ENCODE results near the gene RBBP5. TPM values are rescaled to one million over a fixed set of nuclear protein-coding genes. Genes with fewer than 3 reads are reported as not detected.

Gene RBBP5
- total RNA-seq, 1 donor from 2014 or later = 23.4 TPM

- FAIRE-seq (peak; percentile 60), DNase-seq (ENCODE audit: low read depth) (peak; percentile 52)
- no peak for TF ChIP-seq CTCF (IDR thresholded peaks at IDR 0.05; ENCODE audit: insufficient read depth, low read length, severe bottlenecking)
- H3K36me3 ChIP-seq (ENCODE audit: control insufficient read depth, insufficient read depth, low read length) = no peaks in the 10 kb centered on the region
- H3K4me3 ChIP-seq (ENCODE audit: low read depth, low read length) = no peak overlapping the region
- H3K27me3 ChIP-seq (ENCODE audit: control insufficient read depth, insufficient read depth, low read length) = peaks cover 1% of the 10 kb centered on the region
Observed at GRCh38 chr1:205072881-205073280, 48.9 kb downstream of the RBBP5 start.

- FAIRE-seq (no peak), DNase-seq (ENCODE audit: low read depth) (no peak)
- H3K27me3 ChIP-seq (ENCODE audit: control insufficient read depth, insufficient read depth, low read length) = peaks cover 1% of the 10 kb centered on the region
- no peaks in the 10 kb centered on the region for H3K36me3 ChIP-seq (ENCODE audit: control insufficient read depth, insufficient read depth, low read length)
- H3K4me3 ChIP-seq (ENCODE audit: low read depth, low read length) = no peak overlapping the region
- no peak for TF ChIP-seq CTCF (IDR thresholded peaks at IDR 0.05; ENCODE audit: insufficient read depth, low read length, severe bottlenecking)
Observed at GRCh38 chr1:205072286-205072685, 49.5 kb downstream of the RBBP5 start.

GRCh38 chr1:205071801-205072200, 50.0 kb downstream of the RBBP5 start:
- no peak overlapping the region for H3K4me3 ChIP-seq (ENCODE audit: low read depth, low read length)
- H3K36me3 ChIP-seq (ENCODE audit: control insufficient read depth, insufficient read depth, low read length) = no peaks in the 10 kb centered on the region
- FAIRE-seq = no peak
- no peak for TF ChIP-seq CTCF (IDR thresholded peaks at IDR 0.05; ENCODE audit: insufficient read depth, low read length, severe bottlenecking)
- peaks cover 1% of the 10 kb centered on the region for H3K27me3 ChIP-seq (ENCODE audit: control insufficient read depth, insufficient read depth, low read length)
- no peak for DNase-seq (ENCODE audit: low read depth)

GRCh38 chr1:205071028-205071409, 50.8 kb downstream of the RBBP5 start:
- DNase-seq (ENCODE audit: low read depth) (no peak), FAIRE-seq (no peak)
- peaks cover 3% of the 10 kb centered on the region for H3K27me3 ChIP-seq (ENCODE audit: control insufficient read depth, insufficient read depth, low read length)
- H3K4me3 ChIP-seq (ENCODE audit: low read depth, low read length) = no peak overlapping the region
- H3K36me3 ChIP-seq (ENCODE audit: control insufficient read depth, insufficient read depth, low read length) = no peaks in the 10 kb centered on the region
- TF ChIP-seq CTCF (IDR thresholded peaks at IDR 0.05; ENCODE audit: insufficient read depth, low read length, severe bottlenecking) = no peak

GRCh38 chr1:205069371-205070125, 52.2 kb downstream of the RBBP5 start:
- Histone ChIP-seq H3K27me3 (ENCODE audit: control insufficient read depth, insufficient read depth, low read length) (peaks cover 3% of the 10 kb centered on the region), H3K4me3 (ENCODE audit: low read depth, low read length) (no peak overlapping the region), H3K36me3 (ENCODE audit: control insufficient read depth, insufficient read depth, low read length) (no peaks in the 10 kb centered on the region)
- TF ChIP-seq CTCF (IDR thresholded peaks at IDR 0.05; ENCODE audit: insufficient read depth, low read length, severe bottlenecking) = no peak
- no peak for FAIRE-seq
- no peak for DNase-seq (ENCODE audit: low read depth)

Measured in bronchial epithelial cell (primary cell).